RWPE1 (cell line): ENCODE data around the gene FCRL2.

Experiments used
- CTCF ChIA-PET: fragments of 350-600 bp; sonication (Branson Sonifier 250); formaldehyde crosslinking; extraction: SDS; loops from one replicate; lab custom pipeline; 2021; lab: Yijun Ruan, JAX
- POLR2A ChIA-PET: fragments of 400-600 bp; formaldehyde crosslinking; extraction: SDS; loops from one replicate; lab custom pipeline; 2020; ENCODE audit warnings: antibody characterized with exemption; ENCODE audit not compliant: low non-redundant PET; lab: Yijun Ruan, JAX
- DNase-seq: peaks from one replicate; pipeline ENCODE4 v3.0.0; 2012; ENCODE audit warnings: low spot score
- H3K27ac ChIP-seq: fragments of 450-650 bp; 2 replicates; pipeline ENCODE4 v1.5.1; 2017
- CTCF ChIP-seq: fragments of 450-650 bp; conservative IDR thresholded peaks from 2 replicates; pipeline ENCODE4 v1.5.1; 2017; ENCODE audit warnings: low read depth, mild to moderate bottlenecking

Gene FCRL2

GRCh38 chr1:157734321-157734720 lies 42.6 kb downstream of the FCRL2 start:
- no peak for TF ChIP-seq CTCF
- ChIA-PET CTCF (no interaction called here), POLR2A (no interaction called here)
- no peak overlapping the region for H3K27ac ChIP-seq
- no peak for DNase-seq

- CTCF ChIA-PET, result interaction anchor here (0.6 kb wide), 2 partner anchors 42 to 43 kb away, joined by 3 to 4 read pairs; no protein-coding TSS in a partner anchor
- H3K27ac ChIP-seq, result no peak overlapping the region
- TF ChIP-seq CTCF, result no peak
- POLR2A ChIA-PET, result no interaction called here
- no peak for DNase-seq
Measured at GRCh38 chr1:157732755-157733154, 44.2 kb downstream of the FCRL2 start.

GRCh38 chr1:157725221-157725577 lies 51.7 kb downstream of the FCRL2 start:
- POLR2A ChIA-PET, result no interaction called here
- CTCF ChIA-PET, result no interaction called here
- no peak for TF ChIP-seq CTCF
- DNase-seq, result no peak
- no peak overlapping the region for H3K27ac ChIP-seq

GRCh38 chr1:157724537-157725220 lies 52.3 kb downstream of the FCRL2 start:
- CTCF ChIA-PET, result interaction anchor here (0.6 kb wide), 1 partner anchor 114 kb away, joined by 4 read pairs; no protein-coding TSS in a partner anchor
- no peak overlapping the region for H3K27ac ChIP-seq
- POLR2A ChIA-PET, result no interaction called here
- TF ChIP-seq CTCF, result no peak
- DNase-seq, result no peak

- POLR2A ChIA-PET, result no interaction called here
Measured at GRCh38 chr1:157723157-157723556, 53.8 kb downstream of the FCRL2 start.

GRCh38 chr1:157721985-157722384 lies 54.9 kb downstream of the FCRL2 start:
- ChIA-PET CTCF (interaction anchor here (0.6 kb wide), 1 partner anchor 958 kb away, joined by 3 read pairs; no protein-coding TSS in a partner anchor), POLR2A (no interaction called here)
- no peak for TF ChIP-seq CTCF
- DNase-seq, result no peak
- H3K27ac ChIP-seq, result no peak overlapping the region

More at GRCh38 chr1:157723157-157723556, 53.8 kb downstream of the FCRL2 start:
- no peak overlapping the region for H3K27ac ChIP-seq
- no peak for TF ChIP-seq CTCF
- CTCF ChIA-PET, result no interaction called here
- DNase-seq, result no peak
